WERI-Rb-1 (cell line): ENCODE measurements around the gene PATJ.

Source experiments
- DNase-seq: peaks from one replicate; pipeline ENCODE4 v3.0.0-alpha.2; 2020
- H3K27ac ChIP-seq: fragments of 250-450 bp; sonication (Bioruptor Pico); 2 replicates; pipeline ENCODE4 v1.5.1; 2020; ENCODE audit warnings: mild to moderate bottlenecking, moderate library complexity
- H3K27me3 ChIP-seq: fragments of 250-450 bp; sonication (Bioruptor Pico); 2 replicates; pipeline ENCODE4 v1.5.1; 2021; ENCODE audit warnings: mild to moderate bottlenecking, low read depth, moderate library complexity; ENCODE audit not compliant: insufficient read depth, severe bottlenecking
- H3K36me3 ChIP-seq: fragments of 250-450 bp; sonication (Bioruptor Pico); 2 replicates; pipeline ENCODE4 v1.5.1; 2020; ENCODE audit warnings: mild to moderate bottlenecking, moderate library complexity
- H3K4me3 ChIP-seq: 2 replicates; pipeline ENCODE4 v1.5.1; 2011; ENCODE audit warnings: low read depth, mild to moderate bottlenecking, control low read depth, low read length
- H3K9me3 ChIP-seq: fragments of 250-450 bp; sonication (Bioruptor Pico); 2 replicates; pipeline ENCODE4 v1.5.1; 2021; ENCODE audit warnings: mild to moderate bottlenecking, moderate library complexity; ENCODE audit not compliant: severe bottlenecking
- TF ChIP-seq, protein P1 (sequence below): IDR thresholded peaks from 2 replicates; pipeline ENCODE4 v1.5.1; 2011; ENCODE audit warnings: low read depth, mild to moderate bottlenecking, control low read depth, inconsistent platforms, low read length

PATJ gene

DNA sequence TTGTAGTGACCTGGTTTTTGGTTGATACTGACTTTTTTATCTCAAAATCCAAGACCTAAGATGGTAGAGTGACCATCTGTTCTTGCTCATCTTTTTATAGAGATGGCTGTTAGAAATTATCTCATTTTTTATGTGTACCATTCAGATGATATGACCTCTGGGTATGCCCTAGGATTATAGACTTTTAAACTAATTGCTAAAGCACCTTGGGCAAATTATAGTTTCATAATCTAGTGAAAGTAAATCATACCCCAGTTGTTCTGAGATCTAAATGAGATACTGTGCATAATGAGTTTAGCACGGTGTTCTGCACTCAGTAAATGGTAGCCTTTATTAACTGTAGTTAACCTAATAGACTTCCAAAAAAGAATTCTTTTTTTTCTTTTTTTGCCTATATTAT, 269.8 kb downstream of the PATJ start:
- Histone ChIP-seq H3K36me3 (no peaks in the 10 kb centered on the region), H3K4me3 (no peak overlapping the region), H3K9me3 (no peaks in the 10 kb centered on the region), H3K27ac (no peak overlapping the region), H3K27me3 (no peaks in the 10 kb centered on the region)
- TF ChIP-seq, protein P1, sequence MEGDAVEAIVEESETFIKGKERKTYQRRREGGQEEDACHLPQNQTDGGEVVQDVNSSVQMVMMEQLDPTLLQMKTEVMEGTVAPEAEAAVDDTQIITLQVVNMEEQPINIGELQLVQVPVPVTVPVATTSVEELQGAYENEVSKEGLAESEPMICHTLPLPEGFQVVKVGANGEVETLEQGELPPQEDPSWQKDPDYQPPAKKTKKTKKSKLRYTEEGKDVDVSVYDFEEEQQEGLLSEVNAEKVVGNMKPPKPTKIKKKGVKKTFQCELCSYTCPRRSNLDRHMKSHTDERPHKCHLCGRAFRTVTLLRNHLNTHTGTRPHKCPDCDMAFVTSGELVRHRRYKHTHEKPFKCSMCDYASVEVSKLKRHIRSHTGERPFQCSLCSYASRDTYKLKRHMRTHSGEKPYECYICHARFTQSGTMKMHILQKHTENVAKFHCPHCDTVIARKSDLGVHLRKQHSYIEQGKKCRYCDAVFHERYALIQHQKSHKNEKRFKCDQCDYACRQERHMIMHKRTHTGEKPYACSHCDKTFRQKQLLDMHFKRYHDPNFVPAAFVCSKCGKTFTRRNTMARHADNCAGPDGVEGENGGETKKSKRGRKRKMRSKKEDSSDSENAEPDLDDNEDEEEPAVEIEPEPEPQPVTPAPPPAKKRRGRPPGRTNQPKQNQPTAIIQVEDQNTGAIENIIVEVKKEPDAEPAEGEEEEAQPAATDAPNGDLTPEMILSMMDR: no peak
- no peak for DNase-seq

DNA sequence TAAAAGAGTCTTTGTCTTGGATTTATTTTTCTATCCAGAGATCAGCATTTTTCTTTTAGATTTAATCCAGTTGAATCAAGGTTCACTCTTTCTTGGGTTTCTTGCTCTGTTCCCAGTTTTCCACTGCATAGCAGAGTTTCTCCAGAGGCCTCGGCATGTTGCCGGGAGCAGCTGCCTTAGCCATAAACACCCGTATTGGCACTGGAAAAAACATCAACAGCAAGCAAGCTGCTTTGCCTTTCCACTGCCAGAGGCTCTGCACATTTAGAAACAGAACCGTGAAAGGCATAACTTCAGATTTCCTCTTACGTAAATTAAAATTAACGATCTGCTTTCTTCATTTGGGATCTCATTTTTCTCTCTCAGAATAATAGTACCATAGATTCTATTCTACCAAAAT, 270.6 kb downstream of the PATJ start:
- Histone ChIP-seq H3K9me3 (no peaks in the 10 kb centered on the region), H3K36me3 (no peaks in the 10 kb centered on the region), H3K4me3 (no peak overlapping the region), H3K27me3 (no peaks in the 10 kb centered on the region), H3K27ac (no peak overlapping the region)
- TF ChIP-seq, protein P1: no peak
- no peak for DNase-seq

DNA sequence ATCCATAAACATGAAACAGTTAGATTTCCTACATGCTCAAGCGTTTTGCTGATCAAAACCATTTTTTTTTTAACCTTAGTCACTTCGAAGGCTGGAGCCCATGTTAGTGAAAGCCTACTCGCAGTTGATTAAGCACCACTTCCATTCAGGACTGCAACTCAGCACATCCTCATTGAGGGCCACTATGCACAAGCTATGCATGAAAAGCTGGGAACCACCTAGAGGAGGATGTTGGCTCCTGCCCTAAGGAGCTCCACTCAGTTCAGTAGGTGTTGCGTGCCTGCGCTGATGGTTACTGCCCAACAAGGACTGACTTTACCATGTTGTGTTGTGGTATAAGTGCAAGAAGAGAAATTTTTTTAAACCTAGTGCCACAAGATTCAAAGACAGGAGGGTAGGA, 271.0 kb downstream of the PATJ start:
- no peak overlapping the region for H3K4me3 ChIP-seq
- no peak overlapping the region for H3K27ac ChIP-seq
- no peaks in the 10 kb centered on the region for H3K27me3 ChIP-seq
- no peaks in the 10 kb centered on the region for H3K36me3 ChIP-seq
- no peak for DNase-seq
- no peaks in the 10 kb centered on the region for H3K9me3 ChIP-seq
- TF ChIP-seq, protein P1: no peak

DNA sequence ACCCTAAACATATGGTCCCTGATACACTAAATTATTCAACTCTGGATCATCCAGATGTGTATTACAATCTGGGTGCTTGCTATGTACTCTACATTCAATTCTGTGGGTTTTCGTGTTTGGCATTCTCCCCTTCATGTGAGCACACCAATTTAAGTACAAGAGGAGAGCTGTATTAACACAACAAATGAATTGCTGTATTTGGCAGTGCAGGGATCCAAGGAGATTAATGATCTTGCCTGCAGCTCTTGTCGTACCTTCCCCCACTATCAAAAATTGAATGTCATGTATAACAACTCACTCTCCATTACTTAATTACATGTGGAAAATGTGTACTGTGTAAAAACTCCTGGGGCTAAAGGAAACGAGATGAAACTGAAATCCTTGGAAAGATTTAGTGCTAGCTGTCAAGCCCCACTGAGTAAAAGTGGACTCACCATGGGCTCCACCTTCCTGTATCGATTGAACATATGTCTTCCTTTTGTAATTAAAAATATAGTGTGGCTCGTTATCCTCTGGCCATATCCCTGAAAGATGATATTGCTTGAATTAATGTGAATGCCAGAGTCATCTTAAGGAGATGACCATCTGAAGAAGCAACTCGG, 280.2 kb downstream of the PATJ start:
- TF ChIP-seq, protein P1: no peak
- DNase-seq: peak; percentile 55
- H3K9me3 ChIP-seq: no peaks in the 10 kb centered on the region

DNA sequence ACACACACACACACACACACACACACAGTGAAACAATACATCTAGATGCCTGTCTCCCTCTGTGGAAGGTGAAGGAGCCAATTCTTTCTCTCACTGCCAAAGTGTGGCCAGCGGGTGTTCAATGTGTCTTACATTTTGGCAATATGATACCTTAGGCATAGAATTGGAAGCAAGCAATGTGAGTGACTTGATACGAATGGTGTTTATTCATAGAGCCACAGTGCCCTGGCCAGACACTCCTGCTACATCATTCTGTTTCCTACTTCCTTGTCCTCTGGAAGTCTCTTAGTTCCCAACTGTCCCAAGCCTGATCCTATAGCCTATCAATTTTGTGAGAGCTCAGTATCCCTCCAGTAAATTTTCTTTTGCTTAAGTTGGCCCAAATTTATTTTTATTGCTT, 282.4 kb downstream of the PATJ start:
- Histone ChIP-seq H3K36me3 (no peaks in the 10 kb centered on the region), H3K27ac (no peak overlapping the region), H3K9me3 (no peaks in the 10 kb centered on the region), H3K4me3 (no peak overlapping the region), H3K27me3 (no peaks in the 10 kb centered on the region)
- DNase-seq: no peak
- TF ChIP-seq, protein P1: no peak

More for the DNA sequence above, 280.2 kb downstream of the PATJ start:
- no peak overlapping the region for H3K27ac ChIP-seq
- H3K4me3 ChIP-seq: no peak overlapping the region
- H3K27me3 ChIP-seq: no peaks in the 10 kb centered on the region
- H3K36me3 ChIP-seq: no peaks in the 10 kb centered on the region

DNA sequence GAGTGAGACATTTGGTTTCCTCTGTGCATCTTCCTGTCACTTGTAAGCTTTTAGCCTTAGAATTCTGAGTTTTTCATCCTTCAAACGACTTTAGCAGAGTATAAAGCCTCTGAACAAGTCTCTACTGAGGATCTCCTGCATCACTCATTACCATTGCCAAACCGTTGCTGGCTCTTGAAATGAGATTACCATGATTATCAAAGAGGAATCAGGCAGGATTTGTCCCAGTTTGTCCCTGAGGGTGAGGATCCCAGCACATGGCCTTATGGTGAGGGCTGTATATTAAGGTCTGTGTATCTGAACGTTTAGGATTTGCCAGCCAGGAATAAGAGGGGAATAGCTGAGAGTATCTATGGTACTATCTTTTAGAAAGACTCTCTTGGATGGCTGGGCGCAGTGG, 282.9 kb downstream of the PATJ start:
- peak; percentile 46 for DNase-seq

More for the DNA sequence above, 282.9 kb downstream of the PATJ start:
- Histone ChIP-seq H3K36me3 (no peaks in the 10 kb centered on the region), H3K27ac (no peak overlapping the region; the same call in 1 of the 2 replicates), H3K27me3 (no peaks in the 10 kb centered on the region), H3K4me3 (no peak overlapping the region), H3K9me3 (no peaks in the 10 kb centered on the region)
- TF ChIP-seq, protein P1: no peak
